Measurements from ENCODE around the gene CACNA2D1.

DNA sequence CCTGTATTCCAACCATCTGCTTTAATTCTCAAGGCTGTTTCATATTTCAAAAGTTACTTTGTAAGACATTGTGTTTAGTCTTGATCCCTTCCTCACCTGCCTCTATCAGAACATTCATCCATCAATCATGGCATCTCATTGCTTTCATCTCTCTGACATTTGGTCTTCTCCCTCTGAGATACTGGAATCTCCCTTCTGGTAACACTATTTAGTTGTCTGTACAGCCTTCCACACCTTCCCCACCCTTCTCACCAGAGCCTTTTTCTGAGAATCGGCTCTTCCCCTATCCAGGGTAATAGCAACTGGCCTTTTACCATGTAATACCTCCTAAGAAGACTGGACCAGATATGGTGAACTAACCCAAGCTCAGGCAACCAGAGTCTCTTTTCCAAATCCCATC lies 10.1 kb downstream of the CACNA2D1 start:
- TF ChIP-seq, protein P1, sequence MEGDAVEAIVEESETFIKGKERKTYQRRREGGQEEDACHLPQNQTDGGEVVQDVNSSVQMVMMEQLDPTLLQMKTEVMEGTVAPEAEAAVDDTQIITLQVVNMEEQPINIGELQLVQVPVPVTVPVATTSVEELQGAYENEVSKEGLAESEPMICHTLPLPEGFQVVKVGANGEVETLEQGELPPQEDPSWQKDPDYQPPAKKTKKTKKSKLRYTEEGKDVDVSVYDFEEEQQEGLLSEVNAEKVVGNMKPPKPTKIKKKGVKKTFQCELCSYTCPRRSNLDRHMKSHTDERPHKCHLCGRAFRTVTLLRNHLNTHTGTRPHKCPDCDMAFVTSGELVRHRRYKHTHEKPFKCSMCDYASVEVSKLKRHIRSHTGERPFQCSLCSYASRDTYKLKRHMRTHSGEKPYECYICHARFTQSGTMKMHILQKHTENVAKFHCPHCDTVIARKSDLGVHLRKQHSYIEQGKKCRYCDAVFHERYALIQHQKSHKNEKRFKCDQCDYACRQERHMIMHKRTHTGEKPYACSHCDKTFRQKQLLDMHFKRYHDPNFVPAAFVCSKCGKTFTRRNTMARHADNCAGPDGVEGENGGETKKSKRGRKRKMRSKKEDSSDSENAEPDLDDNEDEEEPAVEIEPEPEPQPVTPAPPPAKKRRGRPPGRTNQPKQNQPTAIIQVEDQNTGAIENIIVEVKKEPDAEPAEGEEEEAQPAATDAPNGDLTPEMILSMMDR (IDR thresholded peaks at IDR 0.05): no peak
- TF ChIP-seq SIN3A (IDR thresholded peaks at IDR 0.05; ENCODE audit: borderline replicate concordance, insufficient read depth, low read depth, low read length) (no peak), POLR2AphosphoS5 (IDR thresholded peaks at IDR 0.05; ENCODE audit: low read depth, low read length) (no peak)
- TF ChIP-seq, protein P2, sequence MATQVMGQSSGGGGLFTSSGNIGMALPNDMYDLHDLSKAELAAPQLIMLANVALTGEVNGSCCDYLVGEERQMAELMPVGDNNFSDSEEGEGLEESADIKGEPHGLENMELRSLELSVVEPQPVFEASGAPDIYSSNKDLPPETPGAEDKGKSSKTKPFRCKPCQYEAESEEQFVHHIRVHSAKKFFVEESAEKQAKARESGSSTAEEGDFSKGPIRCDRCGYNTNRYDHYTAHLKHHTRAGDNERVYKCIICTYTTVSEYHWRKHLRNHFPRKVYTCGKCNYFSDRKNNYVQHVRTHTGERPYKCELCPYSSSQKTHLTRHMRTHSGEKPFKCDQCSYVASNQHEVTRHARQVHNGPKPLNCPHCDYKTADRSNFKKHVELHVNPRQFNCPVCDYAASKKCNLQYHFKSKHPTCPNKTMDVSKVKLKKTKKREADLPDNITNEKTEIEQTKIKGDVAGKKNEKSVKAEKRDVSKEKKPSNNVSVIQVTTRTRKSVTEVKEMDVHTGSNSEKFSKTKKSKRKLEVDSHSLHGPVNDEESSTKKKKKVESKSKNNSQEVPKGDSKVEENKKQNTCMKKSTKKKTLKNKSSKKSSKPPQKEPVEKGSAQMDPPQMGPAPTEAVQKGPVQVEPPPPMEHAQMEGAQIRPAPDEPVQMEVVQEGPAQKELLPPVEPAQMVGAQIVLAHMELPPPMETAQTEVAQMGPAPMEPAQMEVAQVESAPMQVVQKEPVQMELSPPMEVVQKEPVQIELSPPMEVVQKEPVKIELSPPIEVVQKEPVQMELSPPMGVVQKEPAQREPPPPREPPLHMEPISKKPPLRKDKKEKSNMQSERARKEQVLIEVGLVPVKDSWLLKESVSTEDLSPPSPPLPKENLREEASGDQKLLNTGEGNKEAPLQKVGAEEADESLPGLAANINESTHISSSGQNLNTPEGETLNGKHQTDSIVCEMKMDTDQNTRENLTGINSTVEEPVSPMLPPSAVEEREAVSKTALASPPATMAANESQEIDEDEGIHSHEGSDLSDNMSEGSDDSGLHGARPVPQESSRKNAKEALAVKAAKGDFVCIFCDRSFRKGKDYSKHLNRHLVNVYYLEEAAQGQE (IDR thresholded peaks at IDR 0.05; ENCODE audit: insufficient read depth in 1 of 2, low read depth in 2 of 2, low read length in 1 of 2): no peak
